ENCODE data around the gene C1orf210.

Gene C1orf210

GRCh38 chr1:43247256-43247921, 38.0 kb downstream of the C1orf210 start:
- no peak for DNase-seq (ENCODE audit: low read depth)

- DNase-seq (ENCODE audit: low read depth), result no peak
These were observed 38.7 kb downstream of the C1orf210 start for GRCh38 chr1:43246466-43247213.

DNA sequence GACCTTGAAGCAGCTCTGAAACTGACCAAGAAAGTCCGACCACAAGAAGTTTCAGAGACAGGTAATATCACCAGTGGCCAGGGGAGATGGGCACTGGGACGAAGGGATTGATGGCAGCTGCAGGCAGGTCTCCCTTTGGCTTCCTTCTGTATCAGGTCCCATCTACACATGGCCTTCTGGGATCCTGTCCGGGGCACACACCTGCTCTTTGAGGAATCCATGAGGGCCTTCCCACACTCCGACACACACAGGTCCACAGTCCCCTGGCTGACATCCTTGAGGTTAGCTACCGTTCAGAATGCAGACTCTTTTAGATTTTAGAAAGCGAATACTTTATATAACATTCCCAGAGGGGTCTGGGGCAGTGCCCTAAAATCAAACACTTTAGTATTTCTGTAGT, 42.1 kb downstream of the C1orf210 start:
- no peak for DNase-seq (ENCODE audit: low read depth)

DNA sequence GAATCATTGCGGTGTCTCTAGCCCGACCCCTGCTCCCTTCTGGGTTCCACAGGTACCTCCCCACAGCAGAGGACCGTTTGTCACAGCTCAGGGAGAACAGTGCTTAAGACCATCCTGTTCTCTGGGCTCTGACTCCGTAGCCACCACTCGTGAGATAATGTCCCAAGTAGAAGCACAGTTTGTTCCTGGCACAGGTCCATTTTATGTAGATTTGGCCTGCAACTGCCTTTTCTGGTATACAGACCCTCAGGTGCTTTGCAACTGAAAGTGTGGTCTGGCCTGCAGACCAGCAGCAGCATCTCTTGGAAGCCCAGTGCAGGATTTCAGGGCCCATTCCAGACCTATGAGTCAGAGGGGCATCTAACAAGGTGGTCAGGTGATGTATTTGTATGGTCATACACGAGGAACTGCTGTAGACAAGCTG, 44.0 kb downstream of the C1orf210 start:
- DNase-seq (ENCODE audit: low read depth), result no peak

DNA sequence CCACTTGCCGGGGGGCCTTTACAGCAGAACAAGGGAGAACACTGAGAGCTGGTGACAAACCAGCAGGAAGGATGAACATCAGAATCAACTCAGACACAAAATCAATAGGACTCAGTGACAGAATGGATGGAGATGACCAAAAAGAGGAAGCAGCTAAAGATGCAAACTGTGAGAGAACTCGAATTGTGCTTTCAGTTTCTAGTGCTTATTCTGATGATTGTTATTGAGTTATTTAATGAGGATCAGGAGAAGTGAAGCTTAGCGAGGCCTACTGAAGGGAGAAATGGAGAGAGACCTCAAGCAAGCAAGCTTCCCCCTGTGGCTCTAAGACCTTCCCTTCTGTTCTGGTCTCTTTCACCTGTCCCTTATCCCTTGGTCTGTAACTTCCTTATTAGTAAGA, 45.9 kb downstream of the C1orf210 start:
- DNase-seq (ENCODE audit: low read depth), result no peak

DNA sequence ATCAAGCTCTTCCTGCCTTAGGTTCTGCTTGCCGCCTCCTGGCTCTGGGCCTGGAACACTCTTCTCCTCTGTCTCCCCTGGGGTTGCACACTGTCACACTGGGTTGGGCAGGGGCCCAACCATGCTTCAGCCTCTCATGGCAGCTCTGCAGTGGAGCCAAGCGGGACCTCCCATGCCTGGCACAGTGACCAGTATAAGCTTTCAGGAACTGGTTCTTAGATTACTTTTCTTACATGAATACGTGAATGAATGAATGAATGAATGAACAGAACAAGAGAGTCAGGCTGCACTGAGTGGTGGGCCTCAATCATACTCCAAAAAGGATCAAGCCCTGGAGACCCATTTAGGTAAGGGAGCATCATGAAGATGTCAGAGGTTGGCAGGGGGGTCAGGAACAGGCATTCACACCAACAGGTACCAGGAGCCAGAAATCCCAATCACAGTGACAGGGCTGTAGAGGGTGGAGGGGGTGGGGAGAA, 46.4 kb downstream of the C1orf210 start:
- DNase-seq (ENCODE audit: low read depth), result no peak

GRCh38 chr1:43238085-43238484, 47.3 kb downstream of the C1orf210 start:
- DNase-seq (ENCODE audit: low read depth), result no peak

GRCh38 chr1:43237121-43237520, 48.3 kb downstream of the C1orf210 start:
- no peak for DNase-seq (ENCODE audit: low read depth)

DNA sequence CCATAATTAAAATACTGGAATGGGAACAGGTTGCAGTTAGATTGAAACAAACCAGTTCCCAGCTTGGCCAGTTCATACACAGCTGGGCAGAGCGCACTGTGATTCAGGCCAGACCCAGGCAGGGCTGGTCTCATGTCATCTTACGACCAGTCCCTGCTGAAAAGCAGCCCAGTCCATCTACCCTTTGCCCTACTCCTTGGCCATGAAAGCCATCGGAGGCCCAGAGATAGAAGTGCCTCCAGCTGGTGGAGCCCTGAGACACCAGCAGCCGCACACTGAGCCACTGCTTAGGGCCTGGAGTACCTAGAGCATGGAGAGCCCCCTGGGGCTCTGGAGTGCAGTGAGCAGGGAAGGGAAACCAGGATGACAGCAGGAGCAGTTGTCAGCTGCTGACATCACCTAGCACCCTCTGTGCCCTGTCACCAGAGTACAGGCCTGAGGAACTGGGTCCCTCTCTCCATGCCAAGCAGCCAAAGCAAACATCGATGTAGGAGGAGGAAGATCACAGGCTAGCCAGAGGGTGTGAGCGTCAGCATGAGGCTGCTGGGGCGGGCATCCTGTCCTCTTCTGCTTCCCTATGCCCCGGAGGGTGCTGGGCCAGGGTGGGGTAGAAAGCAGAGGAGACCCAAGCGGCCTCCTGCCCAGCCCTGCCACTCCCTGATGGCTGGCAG, 49.8 kb downstream of the C1orf210 start:
- no peak for DNase-seq (ENCODE audit: low read depth)

GRCh38 chr1:43235040-43235439, 50.3 kb downstream of the C1orf210 start:
- DNase-seq (ENCODE audit: low read depth), result no peak

DNA sequence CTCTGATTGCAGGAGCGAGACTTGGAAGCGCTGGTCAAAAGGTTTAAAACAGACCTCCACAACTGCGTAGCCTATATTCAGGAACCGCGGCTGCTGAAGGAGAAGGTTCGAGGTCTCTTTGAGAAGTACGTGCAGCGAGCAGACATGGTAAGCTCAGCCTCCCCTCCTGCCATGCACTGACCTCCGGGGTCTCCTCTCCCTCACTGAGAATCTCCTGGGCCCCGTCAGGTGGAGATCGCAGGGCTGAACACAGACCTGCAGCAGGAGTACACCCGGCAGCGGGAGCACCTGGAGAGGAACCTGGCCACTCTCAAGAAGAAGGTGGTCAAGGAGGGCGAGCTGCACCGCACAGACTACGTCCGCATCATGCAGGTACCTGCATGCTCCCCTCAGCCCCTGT, 51.1 kb downstream of the C1orf210 start:
- no peak for DNase-seq (ENCODE audit: low read depth)

DNA sequence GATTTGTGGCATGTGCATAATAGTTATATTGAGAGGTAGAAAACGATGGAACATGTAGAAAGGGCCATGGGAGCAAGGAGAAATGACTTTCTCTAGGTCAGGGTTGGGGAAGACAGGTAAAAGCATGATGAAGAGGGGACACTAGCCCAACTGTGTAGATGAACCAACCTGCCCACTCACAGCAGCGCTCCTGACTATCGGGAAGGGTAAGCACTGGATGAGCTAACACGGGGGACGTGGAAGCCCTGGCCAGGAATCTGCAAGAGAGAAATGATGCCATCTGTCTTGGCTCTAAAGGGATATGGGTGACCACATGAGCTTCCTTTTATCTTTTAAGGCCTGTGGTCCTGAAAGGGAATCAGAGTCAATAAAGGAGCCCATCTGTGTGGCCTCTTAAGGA, 51.8 kb downstream of the C1orf210 start:
- DNase-seq (ENCODE audit: low read depth), result no peak

- no peak for DNase-seq (ENCODE audit: low read depth)
These were observed 52.9 kb downstream of the C1orf210 start for GRCh38 chr1:43232482-43232881.

DNA sequence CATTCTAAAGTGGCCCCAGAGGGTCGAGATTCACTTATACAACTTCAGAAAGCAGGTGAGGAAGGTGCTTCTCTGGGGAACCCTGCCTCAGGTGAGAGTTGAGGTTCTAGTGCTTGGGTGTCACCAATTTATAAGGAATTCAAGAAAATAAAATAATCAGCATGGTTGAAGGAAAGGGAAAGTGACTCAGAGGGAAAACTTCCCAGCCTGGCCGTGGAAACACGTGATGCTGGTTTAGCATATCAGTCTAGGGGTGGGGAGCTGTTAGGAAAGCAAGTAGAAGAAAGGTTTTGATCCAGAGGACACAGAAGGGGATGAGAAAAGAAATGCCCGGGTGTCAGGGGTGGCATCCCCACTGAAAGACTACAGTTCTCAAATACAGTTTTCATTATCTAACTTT, 53.3 kb downstream of the C1orf210 start:
- no peak for DNase-seq (ENCODE audit: low read depth)
